ENCODE results near the gene NAT10.

The NAT10 gene

DNA sequence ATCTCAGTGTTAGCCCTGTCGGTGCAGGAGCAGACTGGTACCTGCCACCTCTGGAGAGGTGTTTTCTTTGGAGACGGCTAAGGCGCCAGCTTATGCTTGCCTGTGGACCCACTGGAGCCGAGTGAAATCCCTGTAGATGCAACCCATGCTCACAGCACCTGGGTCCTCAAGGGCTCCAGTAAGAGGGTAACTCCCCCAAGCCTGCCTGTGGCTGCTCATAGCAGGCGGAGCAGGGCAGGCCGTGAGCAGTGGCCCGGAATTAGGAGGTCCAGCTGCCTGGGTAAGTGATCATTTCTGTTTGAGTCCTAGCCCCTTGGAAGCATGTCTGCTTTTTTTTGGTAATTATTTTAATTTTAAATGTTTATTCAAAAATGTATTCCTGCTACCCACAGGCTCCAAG is 43.8 kb downstream of the NAT10 start:
- no peak for FAIRE-seq

DNA sequence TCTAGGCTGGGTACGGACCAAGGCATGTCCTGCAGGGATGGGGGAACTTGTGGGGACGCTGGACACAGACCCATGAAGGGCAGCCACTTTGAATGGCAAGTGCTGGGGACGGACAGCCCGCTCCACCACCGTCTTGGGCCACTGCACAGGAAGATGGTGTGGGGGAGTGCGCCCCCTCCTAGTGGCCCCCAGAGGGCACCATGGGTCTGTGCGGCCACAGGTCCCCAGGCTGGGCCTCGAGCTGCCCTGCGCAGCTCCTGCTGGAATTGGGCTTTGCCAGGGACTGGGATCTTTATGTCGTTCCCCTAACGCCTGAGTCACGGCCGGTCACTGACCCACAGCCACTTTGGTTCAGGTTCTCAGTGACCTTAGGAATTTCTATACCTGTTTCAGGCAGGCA is 44.4 kb downstream of the NAT10 start:
- DNase-seq (ENCODE audit: low spot score) (no peak), FAIRE-seq (no peak)

More for the DNA sequence above, 43.8 kb downstream of the NAT10 start:
- DNase-seq (ENCODE audit: low spot score), result no peak

DNA sequence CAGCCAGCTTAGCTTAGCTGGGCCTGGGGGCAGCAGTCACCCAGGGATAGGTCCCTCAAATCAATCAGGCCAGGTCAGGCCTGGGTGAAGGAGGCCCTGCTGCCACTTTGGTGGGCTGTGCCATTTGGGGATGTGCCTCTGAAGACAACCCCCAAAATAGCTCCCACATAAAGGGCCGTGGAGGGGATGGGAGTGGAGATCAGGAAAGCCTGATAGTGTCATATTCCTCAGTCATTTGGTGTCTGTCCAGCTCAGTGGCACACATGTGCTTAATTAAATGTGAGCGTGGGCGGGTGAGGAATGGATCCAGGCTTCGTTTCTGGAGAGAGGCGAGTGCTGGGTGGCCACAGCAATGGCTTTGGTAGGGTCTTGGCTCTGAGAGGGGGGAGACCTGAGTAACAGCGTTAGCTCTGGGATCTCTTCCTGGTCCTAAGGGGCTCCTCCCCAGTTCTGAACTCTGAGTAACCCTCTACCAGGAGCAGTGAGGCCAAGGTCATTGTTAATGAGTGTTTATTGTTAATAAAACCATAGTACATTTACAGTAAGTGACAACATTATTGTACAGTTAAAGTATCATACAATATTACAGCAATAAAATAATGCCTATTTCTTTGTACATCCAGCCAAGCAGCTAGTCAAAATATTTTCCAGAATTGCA is 45.2 kb downstream of the NAT10 start:
- DNase-seq (ENCODE audit: low spot score), result no peak
- no peak for FAIRE-seq

DNA sequence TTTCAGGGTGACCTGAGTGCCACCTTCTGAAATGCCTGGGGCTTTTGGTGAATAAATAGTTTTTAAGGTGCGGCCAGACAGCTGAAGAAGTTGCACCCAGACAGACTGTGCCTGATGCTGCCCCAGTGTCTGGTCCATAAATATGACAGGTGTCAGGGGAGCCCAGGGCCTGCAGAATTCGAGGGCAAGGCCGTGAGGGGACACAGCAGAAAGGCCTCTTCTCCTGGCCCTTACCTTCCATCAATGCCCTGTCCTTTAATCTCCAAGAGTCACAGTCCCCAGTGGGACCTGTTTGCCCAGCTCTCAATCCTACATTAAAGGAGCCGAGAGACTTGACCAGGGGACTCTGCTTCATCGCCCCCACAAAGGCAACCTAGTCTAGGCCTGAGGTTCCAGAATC is 45.7 kb downstream of the NAT10 start:
- no peak for FAIRE-seq

DNA sequence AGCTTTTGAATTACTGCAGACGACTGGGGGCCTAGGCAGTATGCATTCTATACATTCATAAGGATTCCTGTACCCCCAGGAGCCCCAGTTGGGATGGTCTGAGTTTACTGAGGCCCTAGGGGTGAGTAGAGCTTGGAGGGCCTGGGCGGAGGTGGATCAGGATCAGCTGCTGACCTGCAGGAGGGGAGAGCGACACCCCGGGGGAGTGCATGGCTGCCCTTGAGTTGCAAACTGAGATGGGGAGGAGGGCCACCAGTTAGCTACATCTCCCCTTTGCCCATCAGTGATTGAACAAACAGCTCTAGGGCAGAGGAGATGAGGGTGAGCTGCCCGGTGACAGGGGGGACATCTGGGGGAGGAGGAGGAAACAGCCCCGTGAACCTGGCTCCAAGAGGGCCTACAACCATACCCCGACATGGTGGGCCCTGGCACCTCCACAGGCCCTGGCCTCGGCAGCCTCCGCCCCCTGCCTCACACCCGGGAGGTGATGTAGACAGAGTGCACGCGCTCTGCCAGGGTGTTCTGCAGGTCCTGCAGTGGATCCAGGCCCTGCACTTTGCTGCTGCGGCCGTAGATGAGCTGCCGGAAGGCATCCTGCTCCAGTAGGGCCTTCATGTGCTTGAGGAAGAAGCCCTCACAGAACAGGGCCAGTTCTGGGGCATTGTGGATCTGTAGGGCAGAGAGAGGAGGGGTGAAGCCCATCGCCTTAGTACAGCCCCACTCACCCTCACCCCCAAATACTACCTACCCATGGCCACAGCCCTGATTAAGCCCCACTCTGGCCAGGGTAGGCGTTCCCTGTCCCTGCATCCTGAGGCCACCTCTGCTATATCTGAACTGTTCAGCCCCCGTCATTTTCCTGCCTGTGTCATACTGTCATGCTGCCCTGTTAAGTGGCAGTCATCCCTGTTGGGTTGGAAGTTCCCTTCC is 46.8 kb downstream of the NAT10 start:
- DNase-seq (ENCODE audit: low spot score), result no peak
- FAIRE-seq, result no peak

More for the DNA sequence above, 45.7 kb downstream of the NAT10 start:
- DNase-seq (ENCODE audit: low spot score), result no peak

DNA sequence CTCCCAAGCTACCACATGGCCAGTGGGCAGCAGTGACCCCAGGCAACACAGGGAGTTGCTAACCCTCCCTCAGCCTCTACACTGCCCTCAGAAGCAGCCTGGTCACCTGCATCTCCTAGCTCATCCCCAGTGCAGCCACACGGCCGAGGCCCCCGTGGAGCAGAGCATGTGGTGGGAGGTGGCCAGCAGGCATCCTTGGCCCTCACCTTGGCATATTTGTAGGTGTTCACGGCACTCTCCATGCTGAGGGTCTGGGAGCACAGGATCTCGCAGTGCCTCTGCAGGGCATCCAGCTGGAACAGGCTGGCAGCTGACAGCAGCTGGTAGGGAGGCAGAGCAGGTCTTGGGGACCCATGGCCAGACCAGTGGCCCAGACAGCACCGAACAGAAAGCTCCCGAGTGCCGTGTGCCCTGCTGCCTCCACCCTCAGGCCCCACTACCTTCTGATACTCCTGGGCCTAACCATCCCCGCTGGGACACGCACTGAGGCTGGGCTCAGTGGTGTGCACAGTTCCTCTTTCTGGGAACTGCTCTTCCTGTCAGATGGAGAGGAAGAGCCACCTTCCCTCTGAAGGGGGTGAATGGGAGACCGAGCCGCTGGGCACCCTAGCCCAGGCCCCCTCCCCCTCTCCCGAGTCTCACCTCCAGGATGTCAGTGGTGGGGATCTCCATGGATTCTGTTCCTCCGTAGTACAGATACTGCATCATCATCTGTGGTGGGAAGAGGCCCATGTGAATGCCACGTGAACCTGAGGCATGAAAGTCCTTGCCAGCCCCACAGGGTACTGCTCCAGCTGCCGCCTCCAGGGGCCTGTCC is 48.8 kb downstream of the NAT10 start:
- FAIRE-seq (no peak), DNase-seq (ENCODE audit: low spot score) (no peak)

DNA sequence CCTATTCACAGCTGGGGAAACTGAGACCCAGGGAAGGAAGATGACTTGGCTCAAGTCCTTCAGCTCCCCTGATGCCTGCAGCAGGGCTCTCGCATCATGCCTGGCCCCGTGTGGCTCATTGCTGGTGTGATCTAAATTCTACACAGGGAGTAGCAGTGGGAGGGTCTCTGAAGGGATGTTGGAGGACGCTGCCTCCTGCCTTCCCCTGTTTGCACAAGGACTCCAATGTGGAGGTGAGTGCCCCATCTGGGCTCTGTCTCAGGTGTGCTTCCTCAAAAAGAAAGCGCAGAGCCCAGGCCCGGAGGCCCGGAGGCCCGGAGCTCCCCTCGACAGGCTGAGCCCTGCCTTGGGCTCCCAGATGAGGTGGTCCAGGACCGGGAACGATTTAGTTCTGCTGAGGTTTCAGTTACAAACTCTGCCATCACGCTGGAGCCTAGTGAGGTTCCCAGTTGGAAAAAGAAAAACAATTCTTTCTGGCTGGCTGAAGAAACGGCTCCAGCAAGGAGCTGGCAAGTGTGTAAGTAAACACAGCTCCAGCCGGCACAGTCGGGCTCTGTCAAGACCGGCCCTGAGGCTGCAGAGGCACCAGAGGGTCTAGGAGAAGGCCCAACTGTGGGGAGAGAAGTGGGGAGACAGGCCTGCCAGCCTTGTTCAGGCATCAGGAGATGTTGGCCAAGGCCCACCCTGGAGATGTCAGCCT is 49.8 kb downstream of the NAT10 start:
- FAIRE-seq (no peak), DNase-seq (ENCODE audit: low spot score) (no peak)

DNA sequence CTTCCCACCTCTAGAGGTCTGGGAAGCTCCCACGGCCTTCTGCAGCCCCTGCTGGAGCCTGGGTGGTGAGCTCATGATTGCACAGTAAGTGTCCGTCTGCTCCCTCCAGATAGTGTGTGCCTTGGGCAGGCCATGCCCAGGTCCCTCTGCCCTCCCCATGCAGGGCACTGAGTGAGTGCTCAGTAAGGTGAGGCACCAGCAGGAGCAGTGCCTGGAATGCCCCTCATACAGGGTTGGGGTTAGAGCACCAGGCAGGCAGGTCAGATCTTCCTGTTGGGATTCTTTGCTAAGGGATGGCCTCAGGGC is 50.3 kb downstream of the NAT10 start:
- no peak for DNase-seq (ENCODE audit: low spot score)
- FAIRE-seq, result no peak

DNA sequence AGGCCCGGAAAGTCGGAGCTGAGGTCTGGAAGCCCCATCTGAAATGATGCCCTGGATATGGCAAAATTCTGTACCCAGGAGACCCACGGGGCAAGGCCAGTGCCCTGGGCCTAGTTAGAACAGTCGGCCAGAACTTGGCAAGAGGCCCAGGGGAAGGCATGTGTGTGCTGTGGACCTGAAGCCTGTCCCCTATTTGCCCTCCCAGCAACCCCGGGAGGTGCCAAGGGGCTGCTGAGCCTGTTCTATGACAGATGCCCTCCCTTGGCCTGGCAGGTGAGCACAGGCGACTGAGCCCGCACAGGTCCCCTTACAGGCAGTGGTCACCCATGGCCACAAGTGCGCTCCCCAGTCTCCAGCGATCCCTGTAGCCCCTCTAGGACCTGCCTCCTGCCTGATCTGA is 51.7 kb downstream of the NAT10 start:
- no peak for FAIRE-seq

DNA sequence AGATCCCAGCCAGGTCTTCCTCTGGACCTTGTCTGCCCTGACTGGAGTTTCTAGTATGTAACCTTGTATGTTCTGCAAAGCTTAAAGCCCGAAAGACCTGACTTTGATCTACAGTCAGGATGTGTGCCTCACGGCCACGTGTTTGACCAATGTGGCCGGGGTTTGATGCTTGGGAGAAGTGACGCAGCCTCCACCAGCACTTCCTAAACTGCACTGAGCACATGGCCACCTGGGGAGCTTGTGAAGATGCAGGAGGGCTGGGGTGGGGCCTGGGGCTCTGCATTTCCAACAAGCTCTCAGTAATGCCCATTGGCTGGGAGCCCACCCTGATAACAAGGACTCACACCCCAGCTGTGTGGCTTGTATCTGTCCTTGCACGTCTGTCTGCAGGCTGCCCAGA is 53.2 kb downstream of the NAT10 start:
- DNase-seq (ENCODE audit: low spot score) (no peak), FAIRE-seq (no peak)

More for the DNA sequence above, 51.7 kb downstream of the NAT10 start:
- no peak for DNase-seq (ENCODE audit: low spot score)

DNA sequence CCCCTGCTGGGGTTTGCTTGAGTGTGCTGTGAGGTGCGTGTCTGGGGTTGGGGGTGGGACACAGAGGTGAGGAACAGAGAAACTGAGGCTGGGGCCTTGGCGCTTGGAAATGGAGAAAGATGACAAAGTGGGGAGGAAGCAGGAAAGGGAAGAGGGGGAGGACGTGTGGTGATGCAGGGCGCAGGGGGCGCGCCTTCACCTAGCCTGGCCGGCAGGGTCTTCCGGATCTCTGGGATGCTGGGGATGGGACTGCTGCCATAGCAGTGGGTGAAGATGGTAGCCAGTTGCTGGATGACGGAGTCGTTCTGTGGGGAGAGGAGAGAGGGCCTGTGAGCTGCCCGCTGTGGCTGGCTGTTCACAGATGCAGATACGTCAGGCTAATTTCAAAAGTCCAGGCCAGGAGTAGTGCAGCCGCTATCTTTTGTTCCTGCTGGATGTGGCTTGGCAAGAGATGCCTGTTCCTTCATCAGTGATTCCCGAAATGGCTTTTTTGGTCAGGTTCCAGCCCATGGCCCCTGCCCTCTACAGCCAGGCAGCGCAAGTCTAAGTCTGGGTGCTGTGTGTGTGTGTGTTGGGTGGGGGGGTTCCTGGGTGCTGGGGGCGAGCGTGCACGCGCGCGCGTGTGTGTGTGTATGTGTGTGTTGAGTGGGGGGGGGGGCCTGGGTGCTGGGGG is 54.8 kb downstream of the NAT10 start:
- FAIRE-seq, result no peak
- DNase-seq (ENCODE audit: low spot score), result no peak

DNA sequence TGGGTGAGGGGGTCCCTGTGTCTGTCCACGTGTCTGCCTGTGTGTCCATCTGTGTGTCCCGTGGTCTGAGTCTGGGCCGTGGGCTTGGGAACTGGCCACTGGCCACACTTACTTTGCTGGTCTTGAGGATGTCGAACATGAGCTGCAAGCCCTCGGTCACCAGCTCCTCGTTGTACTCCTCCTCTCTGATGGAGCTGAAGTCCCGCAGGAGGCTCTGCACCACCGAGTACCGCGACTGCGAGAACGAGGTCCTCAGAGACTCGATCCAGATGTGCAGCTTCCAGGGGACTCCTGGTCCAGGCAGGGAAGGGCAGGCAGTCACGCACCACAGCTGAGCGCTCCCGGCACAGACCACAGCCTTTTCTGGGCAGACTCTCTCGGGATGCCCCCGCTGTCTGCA is 55.4 kb downstream of the NAT10 start:
- DNase-seq (ENCODE audit: low spot score), result no peak
- FAIRE-seq, result no peak

DNA sequence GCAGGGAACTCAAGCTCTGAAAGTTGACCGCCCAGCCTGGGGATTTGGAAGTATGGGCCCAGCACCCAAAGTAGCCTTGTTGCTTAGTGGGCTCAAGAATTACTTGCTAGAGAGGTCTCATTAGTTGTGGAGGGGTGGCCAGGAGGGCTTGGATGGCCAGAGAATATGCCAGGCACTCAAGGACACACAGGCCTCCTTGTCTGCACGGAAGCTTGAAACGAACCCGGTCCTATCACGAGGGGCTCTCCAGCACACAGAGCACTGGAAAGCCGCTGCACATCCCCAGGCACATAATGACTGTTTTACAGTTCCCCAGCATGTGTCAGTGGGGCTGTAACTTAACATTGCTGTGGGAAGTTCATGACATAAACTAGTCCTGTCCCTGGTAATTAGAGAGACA is 55.9 kb downstream of the NAT10 start:
- DNase-seq (ENCODE audit: low spot score) (no peak), FAIRE-seq (no peak)

DNA sequence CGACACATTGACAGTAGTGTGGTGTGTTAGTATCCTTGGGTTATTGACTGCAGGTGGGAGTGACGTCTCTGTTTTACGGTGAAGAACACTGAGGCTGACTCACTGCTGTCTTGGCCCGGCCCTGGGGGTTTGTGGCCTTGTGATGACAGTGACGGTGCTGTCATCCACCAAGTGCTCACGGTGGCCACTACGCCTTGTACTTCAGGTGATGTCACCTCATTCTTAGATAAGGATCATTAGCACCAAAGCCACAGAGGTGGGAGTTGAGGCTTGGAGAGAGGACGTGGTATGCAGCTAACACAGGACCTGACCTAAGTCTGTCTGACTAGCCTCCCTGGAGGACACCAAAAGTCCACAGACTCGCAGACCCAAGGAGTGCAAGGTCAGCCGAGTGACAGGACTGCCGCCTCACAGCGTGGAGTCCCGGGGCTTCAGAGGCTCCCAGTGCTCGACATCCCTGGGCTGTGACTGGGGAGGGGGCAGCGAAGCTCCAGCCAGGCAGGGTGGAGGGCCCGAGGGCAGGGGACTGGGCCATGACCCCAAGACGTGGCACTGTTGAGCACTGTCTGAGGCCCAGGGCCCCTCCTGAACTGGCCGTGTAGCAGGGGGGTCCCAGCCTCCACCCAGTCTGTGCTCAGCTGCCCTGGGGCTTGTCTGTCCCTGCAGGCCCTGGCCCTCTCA is 56.5 kb downstream of the NAT10 start:
- FAIRE-seq (peak; percentile 92), DNase-seq (ENCODE audit: low spot score) (peak; percentile 98)

DNA sequence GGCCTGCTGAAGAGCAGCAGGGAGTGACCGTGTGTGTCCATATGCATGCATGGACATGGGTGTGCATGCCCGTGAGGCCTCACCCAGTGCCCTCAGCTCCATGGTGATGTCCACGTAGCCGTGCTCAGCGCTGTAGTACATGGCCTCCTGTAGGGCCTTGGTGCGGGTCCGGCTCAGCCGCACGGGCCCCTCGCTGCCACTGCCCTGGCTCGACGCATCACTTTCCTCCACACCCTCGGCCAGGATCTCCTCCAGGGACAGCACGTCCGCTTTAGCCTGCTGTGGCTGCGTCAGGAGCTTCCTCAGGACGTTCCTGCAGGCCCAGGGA is 57.0 kb downstream of the NAT10 start:
- DNase-seq (ENCODE audit: low spot score), result no peak
- no peak for FAIRE-seq

DNA sequence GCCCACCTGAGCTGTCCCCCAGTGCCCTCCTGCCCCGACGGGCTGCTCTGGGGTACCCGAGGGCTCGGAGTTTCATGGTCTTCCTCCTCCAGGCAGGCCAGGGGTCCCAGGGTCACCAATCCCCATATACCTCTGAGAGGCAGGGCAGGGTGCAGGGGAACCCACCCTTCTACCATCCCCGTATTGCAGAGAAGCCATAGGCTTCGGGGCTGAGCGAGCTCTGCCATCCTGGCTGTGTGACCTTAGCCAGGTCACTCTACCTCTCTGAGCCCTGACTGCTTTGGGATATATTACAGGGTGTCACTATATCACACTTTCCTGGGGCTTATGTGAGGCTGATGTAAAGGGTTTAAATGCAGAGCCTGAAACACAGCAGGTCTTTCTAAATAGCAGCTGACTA is 57.4 kb downstream of the NAT10 start:
- FAIRE-seq, result no peak
- no peak for DNase-seq (ENCODE audit: low spot score)

DNA sequence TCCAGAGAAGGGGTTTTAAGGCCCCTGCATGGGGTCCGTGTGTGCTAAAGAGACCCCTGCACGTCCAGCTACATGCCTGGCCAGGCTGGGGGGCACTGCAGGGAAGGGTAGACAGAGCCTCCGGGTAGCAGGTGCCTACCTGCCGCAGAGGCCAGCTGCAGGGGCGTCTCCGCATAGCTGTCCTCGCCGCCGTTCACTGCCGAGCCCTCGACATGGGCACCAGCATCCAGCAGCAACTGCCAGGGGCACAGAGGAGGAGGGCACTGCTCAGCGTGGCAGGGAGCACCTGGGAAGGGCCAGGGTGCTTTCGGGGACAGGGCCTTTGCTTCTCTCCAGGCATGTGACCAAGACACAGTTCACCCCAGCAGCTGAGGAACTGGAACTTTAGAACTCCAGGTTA is 59.7 kb downstream of the NAT10 start:
- no peak for FAIRE-seq
- DNase-seq (ENCODE audit: low spot score), result no peak

DNA sequence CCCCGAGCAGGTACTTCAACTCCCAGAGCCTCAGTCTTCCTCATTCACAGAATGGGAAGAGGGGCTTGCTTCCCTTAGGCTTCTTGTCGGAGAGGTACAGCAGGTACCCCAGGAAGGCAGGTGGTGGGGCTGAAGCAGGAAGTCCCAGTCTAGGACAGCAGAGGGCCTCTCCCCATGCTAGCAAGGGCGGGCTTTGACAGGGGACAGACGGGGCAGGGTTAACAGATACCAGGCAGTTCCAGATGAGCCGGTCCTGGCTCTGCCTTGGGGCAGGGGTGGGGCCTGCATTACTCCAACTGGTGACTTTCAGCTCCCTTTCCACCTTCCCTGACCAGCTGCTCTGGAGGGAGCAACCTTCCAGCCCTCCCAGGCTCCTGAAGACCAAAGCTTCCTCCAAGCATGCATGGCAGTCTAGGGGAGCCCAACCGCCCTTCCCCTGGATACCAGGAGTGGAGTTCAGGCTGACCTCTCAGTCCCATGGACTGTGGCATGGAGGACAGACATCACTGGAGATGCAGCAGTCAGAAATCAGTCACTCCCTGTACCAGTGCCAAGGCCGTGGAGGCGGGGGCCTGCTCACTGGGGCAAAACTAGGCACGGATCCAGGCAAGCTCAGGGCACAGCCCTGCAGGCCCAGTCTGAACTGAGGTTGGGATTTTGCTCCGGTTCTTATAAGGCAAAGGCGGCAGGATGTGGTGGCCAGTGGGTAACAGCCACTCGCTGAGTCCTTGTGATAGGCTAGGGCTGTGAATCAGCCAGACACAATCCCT is 60.5 kb downstream of the NAT10 start:
- DNase-seq (ENCODE audit: low spot score) (peak; percentile 64), FAIRE-seq (no peak)

DNA sequence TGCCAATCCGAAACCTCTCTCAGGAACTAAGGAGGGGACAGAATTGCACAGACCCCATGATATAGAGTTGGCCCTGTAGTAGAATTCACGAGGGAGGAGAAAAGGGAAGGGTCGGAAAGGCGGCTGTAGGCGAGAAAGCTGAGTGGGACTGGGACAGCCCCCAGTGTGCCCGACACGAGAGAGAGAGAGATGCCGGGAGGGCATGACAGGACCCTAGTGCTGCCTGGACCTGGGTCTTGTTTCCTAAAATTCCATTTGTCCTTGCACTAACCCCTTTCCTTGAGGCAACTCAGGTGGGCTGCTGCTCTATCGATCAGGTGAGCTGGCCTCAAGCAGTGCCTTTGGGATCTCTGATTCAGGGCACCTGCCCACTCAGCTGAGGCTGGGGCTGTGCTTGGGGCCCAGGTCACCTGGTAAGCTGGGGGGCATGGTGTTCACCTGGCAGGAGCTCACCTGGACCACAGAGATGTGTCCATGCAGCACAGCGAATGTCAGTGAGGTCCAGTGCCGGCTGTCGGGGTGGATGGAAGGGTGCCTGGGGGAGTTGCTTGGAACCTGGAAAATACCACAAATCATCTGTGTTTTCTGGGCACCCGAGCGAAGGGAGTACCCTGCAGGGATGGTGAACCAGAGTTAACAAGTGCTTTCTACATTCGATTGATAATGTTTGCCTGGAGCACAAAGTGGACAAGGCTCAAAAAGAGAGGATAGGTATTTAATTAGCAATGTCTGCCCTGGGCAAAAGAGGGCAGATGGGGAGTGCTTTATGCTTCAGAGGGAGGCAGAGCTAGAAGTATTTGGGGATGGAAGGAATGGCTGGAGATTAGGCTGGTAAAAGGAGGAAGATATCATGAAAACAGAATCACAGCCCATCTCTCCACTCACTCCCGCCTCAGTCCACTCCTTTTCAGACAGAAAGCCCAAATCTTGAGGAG is 61.6 kb downstream of the NAT10 start:
- no peak for DNase-seq (ENCODE audit: low spot score)
- no peak for FAIRE-seq

All from RCC 7860 (cell line).